HG03520 (cell line): ENCODE data around the gene NDUFV3.
"Not testable (repeated sequence)": the region's sequence is repeated elsewhere in the genome, so short reads cannot be mapped to it uniquely, and the experiment has no call there.

Experiments used
- ATAC-seq: cut with Tn5 transposase; IDR thresholded peaks from one replicate; pipeline ENCODE4 v1.9.1; 2021; ENCODE audit warnings: mild to moderate bottlenecking, moderate library complexity; ENCODE audit not compliant: unreplicated experiment

NDUFV3 gene

GRCh38 chr21:42933137-42933970 lies 40.2 kb downstream of the NDUFV3 start:
- ATAC-seq, result not testable (repeated sequence)

- not testable (repeated sequence) for ATAC-seq
Measured at GRCh38 chr21:42933973-42934372, 40.9 kb downstream of the NDUFV3 start.

- ATAC-seq, result not testable (repeated sequence)
Measured at GRCh38 chr21:42936360-42936759, 43.3 kb downstream of the NDUFV3 start.

GRCh38 chr21:42937034-42937940 lies 44.2 kb downstream of the NDUFV3 start:
- not testable (repeated sequence) for ATAC-seq

- ATAC-seq, result no peak
Measured at GRCh38 chr21:42937960-42938605, 45.0 kb downstream of the NDUFV3 start.

- ATAC-seq, result not testable (repeated sequence)
Measured at GRCh38 chr21:42938606-42938995, 45.5 kb downstream of the NDUFV3 start.

GRCh38 chr21:42939582-42940413 lies 46.7 kb downstream of the NDUFV3 start:
- ATAC-seq, result no peak

- no peak for ATAC-seq
Measured at GRCh38 chr21:42941696-42942085, 48.6 kb downstream of the NDUFV3 start.

GRCh38 chr21:42942244-42942643 lies 49.1 kb downstream of the NDUFV3 start:
- no peak for ATAC-seq

GRCh38 chr21:42949094-42949755 lies 56.1 kb downstream of the NDUFV3 start:
- not testable (repeated sequence) for ATAC-seq

GRCh38 chr21:42951193-42951592 lies 58.1 kb downstream of the NDUFV3 start:
- not testable (repeated sequence) for ATAC-seq

GRCh38 chr21:42956824-42957630 lies 63.9 kb downstream of the NDUFV3 start:
- no peak for ATAC-seq

- ATAC-seq, result not testable (repeated sequence)
Measured at GRCh38 chr21:42958122-42958521, 65.0 kb downstream of the NDUFV3 start.

- no peak for ATAC-seq
Measured at GRCh38 chr21:42959728-42960127, 66.6 kb downstream of the NDUFV3 start.

- no peak for ATAC-seq
Measured at GRCh38 chr21:42962380-42963007, 69.4 kb downstream of the NDUFV3 start.
